GM12875 (cell line): ENCODE results near the gene PPIP5K1.

ENCODE experiments used
- H3K4me3 ChIP-seq: one replicate; pipeline ENCODE4 v1.5.1; 2011; ENCODE audit warnings: low read depth, low read length, control low read depth
- TF ChIP-seq, protein P1 (sequence below): IDR thresholded peaks from 2 replicates; pipeline ENCODE4 v1.5.1; 2011; ENCODE audit warnings: low read depth, mild to moderate bottlenecking, control low read depth, inconsistent platforms, low read length, moderate library complexity, borderline replicate concordance; ENCODE audit not compliant: insufficient read depth

The PPIP5K1 gene

GRCh38 chr15:43493703-43494472, 96.1 kb downstream of the PPIP5K1 start:
- no peak overlapping the region for H3K4me3 ChIP-seq
- TF ChIP-seq, protein P1, sequence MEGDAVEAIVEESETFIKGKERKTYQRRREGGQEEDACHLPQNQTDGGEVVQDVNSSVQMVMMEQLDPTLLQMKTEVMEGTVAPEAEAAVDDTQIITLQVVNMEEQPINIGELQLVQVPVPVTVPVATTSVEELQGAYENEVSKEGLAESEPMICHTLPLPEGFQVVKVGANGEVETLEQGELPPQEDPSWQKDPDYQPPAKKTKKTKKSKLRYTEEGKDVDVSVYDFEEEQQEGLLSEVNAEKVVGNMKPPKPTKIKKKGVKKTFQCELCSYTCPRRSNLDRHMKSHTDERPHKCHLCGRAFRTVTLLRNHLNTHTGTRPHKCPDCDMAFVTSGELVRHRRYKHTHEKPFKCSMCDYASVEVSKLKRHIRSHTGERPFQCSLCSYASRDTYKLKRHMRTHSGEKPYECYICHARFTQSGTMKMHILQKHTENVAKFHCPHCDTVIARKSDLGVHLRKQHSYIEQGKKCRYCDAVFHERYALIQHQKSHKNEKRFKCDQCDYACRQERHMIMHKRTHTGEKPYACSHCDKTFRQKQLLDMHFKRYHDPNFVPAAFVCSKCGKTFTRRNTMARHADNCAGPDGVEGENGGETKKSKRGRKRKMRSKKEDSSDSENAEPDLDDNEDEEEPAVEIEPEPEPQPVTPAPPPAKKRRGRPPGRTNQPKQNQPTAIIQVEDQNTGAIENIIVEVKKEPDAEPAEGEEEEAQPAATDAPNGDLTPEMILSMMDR, result no peak

- TF ChIP-seq, protein P1, result no peak
- peak within 1 kb of the TSS; percentile 85 for H3K4me3 ChIP-seq
Measured at GRCh38 chr15:43492673-43493601, 97.1 kb downstream of the PPIP5K1 start, which contains the start of gene TP53BP1. TP53BP1 (minus strand) TSS chr15:43493156; CDS start chr15:43493043, 113 bp downstream.

GRCh38 chr15:43492266-43492665, 97.7 kb downstream of the PPIP5K1 start:
- TF ChIP-seq, protein P1, result no peak

DNA sequence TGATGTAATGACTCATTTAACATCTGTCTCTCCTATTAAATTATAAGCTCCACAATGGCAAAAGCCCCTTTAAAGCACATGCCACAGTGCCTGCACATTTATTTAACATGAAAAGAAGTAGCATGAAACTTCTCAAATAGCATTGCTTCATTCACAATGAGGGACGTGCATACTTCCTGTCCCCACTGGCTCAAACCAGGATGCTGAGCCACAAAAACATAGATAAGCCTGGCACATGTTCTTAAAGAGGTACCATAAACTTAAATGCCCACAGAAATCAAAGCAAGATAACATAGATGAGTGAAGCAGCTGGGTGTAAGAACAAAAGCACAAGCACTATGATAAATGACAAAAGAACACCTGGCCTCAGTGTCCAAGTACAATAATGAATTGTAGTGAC, 100.8 kb downstream of the PPIP5K1 start:
- TF ChIP-seq, protein P1, result no peak
- no peak overlapping the region for H3K4me3 ChIP-seq

More at GRCh38 chr15:43492266-43492665, 97.7 kb downstream of the PPIP5K1 start:
- peak overlapping the region; percentile 85 for H3K4me3 ChIP-seq

- TF ChIP-seq, protein P1, result no peak
- no peak overlapping the region for H3K4me3 ChIP-seq
Measured at GRCh38 chr15:43488790-43489189, 101.2 kb downstream of the PPIP5K1 start.

DNA sequence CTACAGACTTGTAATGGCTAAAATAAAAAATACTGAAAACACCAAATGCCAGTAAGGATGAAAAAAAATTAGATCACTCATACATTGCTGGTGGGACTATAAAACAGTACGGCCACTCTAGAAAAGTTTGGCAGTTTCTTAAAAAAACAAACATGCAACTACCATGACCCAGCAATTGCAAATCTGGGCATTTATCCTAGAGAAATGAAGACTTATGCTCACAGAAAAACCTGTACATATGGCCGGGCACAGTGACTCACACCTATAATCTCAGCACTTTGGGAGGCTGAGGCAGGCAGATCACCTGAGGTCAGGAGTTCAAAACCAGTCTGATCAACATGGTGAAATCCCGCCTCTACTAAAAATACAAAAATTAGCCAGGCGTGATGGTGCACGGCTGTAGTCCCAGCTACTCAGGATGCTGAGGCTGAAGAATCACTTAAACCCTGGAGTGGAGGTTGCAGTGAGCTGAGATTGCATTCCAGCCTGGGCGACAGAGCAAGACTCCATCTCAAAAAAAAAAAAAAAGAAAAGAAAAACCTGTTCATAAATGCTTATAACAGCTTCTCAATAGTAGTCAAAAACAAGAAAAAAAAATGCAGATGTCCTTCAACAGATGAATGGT, 102.6 kb downstream of the PPIP5K1 start:
- TF ChIP-seq, protein P1, result no peak
- H3K4me3 ChIP-seq, result no peak overlapping the region
